Heart left ventricle (tissue), 16 donors: ENCODE measurements around the gene CHID1. TPM values are rescaled to one million over a fixed set of nuclear protein-coding genes. Genes with fewer than 3 reads are reported as not detected.

Experiments used
- ATAC-seq, 4 donors: fragments of 200-7000 bp; cut with Tn5 transposase; one replicate each; pipeline ENCODE4 v1.9.1; 2020 to 2022; ENCODE audit warnings: moderate library complexity in 4 of 4, mild to moderate bottlenecking in 3 of 4, moderate number of reproducible peaks in 1 of 4
- DNase-seq, 5 donors: peaks; one replicate each; pipeline ENCODE4 v3.0.0-alpha.2; 2020
- H3K27ac ChIP-seq, 12 donors: fragments of 200-600 bp; sonication (generic) in 4 of 12; one replicate each; pipeline versions ENCODE4 v1.5.0 to v1.8.0; 2016 to 2022; ENCODE audit warnings: mild to moderate bottlenecking in 2 of 12
- H3K27me3 ChIP-seq, 9 donors: fragments of 200-600 bp; sonication (generic) in 2 of 9; one replicate each; pipeline versions ENCODE4 v1.5.1 to v1.8.0; 2016 to 2022; ENCODE audit warnings: mild to moderate bottlenecking in 3 of 9
- H3K36me3 ChIP-seq, 9 donors: fragments of 200-600 bp; sonication (generic) in 2 of 9; one replicate each; pipeline versions ENCODE4 v1.5.0 to v1.8.0; 2018 to 2022; ENCODE audit warnings: mild to moderate bottlenecking in 2 of 9
- H3K4me1 ChIP-seq, 12 donors: fragments of 200-600 bp; sonication (generic) in 4 of 12; one replicate each; pipeline versions ENCODE4 v1.5.0 to v1.8.0; 2016 to 2022; ENCODE audit warnings: mild to moderate bottlenecking in 3 of 12
- H3K4me3 ChIP-seq, 12 donors: fragments of 200-600 bp; sonication (generic) in 4 of 12; one replicate each; pipeline versions ENCODE4 v1.5.0 to v1.8.0; 2017 to 2022; ENCODE audit warnings: mild to moderate bottlenecking in 9 of 12, moderate library complexity in 4 of 12
- H3K9me3 ChIP-seq, 12 donors: fragments of 200-600 bp; sonication (generic) in 4 of 12; one replicate each; pipeline versions ENCODE4 v1.5.0 to v1.8.0; 2016 to 2022; ENCODE audit warnings: mild to moderate bottlenecking in 1 of 12
- POLR2A ChIP-seq, 2 donors: fragments of 450-650 bp; IDR thresholded peaks; one replicate each; pipeline ENCODE4 v1.6.1; 2017; ENCODE audit warnings: antibody characterized with exemption in 2 of 2, mild to moderate bottlenecking in 2 of 2, moderate library complexity in 2 of 2
- WGBS, 4 donors: extraction: QIAGEN DNeasy Blood & Tissue Kit in 2 of 4; methylation state at CpG; one replicate each; pipeline versions ENCODE4 v1.1.5 to v1.1.7; 2013 to 2018; 5-methylcytosine and 5-hydroxymethylcytosine counted together
- intact Hi-C, 10 donors: fragments of 100-400 bp; cut with DNase I; formaldehyde crosslinking; loops; one replicate each; pipeline versions ENCODE4 v1.11.1 to v1.14.2; 2022
- polyA plus RNA-seq, 2 donors: library from polyadenylated mRNA; stranded (reverse); fragments of 200-250 nt; gene quantifications; one replicate each; pipeline ENCODE4 v1.2.3, GENCODE V29; 2013
- total RNA-seq, 9 donors: library from RNA; depleted of rRNA in 2 of 9; stranded (reverse); fragments of >200 nt in 2 of 9; fragmentation: NEBNext Ultra II Directional in 3 of 9; extraction: Animal tissue kit (Norgen Biotek cat#: 25700) in 3 of 9; gene quantifications; one replicate each; pipeline versions ENCODE4 v1.1.0 to v1.2.4, GENCODE V29; 2016 to 2023
- TF ChIP-seq, protein P1 (sequence below), 12 donors: fragments of 200-600 bp; sonication (generic) in 4 of 12; IDR thresholded peaks; one replicate each; pipeline versions ENCODE4 v1.5.0 to v1.8.0; 2018 to 2022; ENCODE audit warnings: antibody characterized with exemption in 12 of 12, mild to moderate bottlenecking in 5 of 12
- donor health status: ischemic (EF 13 %, LVEDD 7.1; RV severe dilation, severe dysfunction).
- donor health status: healthy with polysubstance abuse.
- donor health status: DM: no; HTN: yes; CAD: no.
- donor health status: DM: no; HTN: no; CAD: no.
- donor health status: ischemic (EF 25% LVEDD 6.9; RV normal size, moderate dysfunction).
- donor health status: ischemic (EF 25% LVEDD 5.7; RV mildly dilated, moderate dysfunction).
- donor health status: healthy.
- donor health status: DM: yes; HTN: yes; CAD: no.
- donor health status: ischemic (EF 35%, LVEDD 5.7; RV mildly dilated, moderate dysfunction).
- donor health status: nonischemic (EF 11% LVEDD 7.7; RV severe dilation, severe dysfunction).
- donor health status: DM: yes; HTN: yes; CAD: no.
- donor health status: PGD.
- donor health status: ischemic (EF 29% LVEDD 5.4; RV normal size, mild dysfunction).
- donor health status: nonischemic (EF 23%, LVEDD 6.1; RV moderate dilation, normal function).

The CHID1 gene
- total and polyA plus RNA-seq, 11 donors = 30.8 to 87.7 (median 55.3) TPM

DNA sequence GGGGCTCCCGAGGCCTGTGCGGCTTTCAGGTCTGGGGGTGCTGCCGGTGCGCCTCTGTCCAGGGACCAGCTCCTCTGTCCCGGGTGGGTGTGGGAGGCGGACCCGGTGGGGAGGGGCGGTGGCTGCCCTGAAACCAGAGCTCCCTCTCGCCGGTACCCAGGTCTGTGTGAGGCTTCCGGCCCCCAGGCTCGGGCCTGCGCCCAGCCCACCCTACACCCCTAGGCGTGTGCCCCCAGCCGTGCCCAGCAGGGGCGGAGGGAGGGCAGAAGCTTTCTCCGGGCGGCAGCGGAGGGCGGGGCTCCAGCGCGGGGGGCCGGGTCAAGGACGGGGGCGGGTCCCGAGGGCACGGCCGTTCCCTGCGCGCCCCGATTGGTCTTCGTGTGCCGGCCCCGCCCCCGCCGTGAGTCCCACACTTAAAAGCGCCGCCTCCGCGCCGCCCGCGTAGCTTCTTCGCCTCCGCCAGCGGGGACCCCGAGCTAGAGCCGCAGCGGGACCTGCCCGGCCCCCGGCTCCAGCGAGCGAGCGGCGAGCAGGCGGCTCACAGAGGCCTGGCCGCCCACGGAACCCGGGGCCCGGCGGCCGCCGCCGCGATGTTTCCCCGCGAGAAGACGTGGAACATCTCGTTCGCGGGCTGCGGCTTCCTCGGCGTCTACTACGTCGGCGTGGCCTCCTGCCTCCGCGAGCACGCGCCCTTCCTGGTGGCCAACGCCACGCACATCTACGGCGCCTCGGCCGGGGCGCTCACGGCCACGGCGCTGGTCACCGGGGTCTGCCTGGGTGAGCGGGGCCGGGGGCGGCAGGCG is 91.3 kb downstream of the CHID1 start:
- H3K36me3 ChIP-seq = peaks cover 0 to 34% (median 25%) of the 10 kb centered on the region in 9 donors
- H3K4me3 ChIP-seq = peak overlapping the region; percentile 74 to 99 (median 88)
- peak; percentile 39 to 84 (median 82) for ATAC-seq
- H3K27me3 ChIP-seq = no peaks in the 10 kb centered on the region
- intact Hi-C loops = loop anchor here in 1 of 10 donors (1.0 kb wide), 1 partner anchor 10 kb away; the partner anchor contains the start of gene RPLP2
- WGBS, 4 donors = 0 to 1% (median 0%) methylated on average over 30 to 96 of the region's 96 CpGs
- peaks cover 10 to 40% (median 27%) of the 10 kb centered on the region in 12 donors for H3K4me1 ChIP-seq
- no peaks in the 10 kb centered on the region for H3K9me3 ChIP-seq
- peak; percentile 94 to 97 (median 96) for DNase-seq
- peak overlapping the region; percentile 91 to 100 (median 96) for H3K27ac ChIP-seq
- TF ChIP-seq POLR2A (IDR thresholded peaks at IDR 0.05) = peak; percentile 71 to 96
- TF ChIP-seq, protein P1, sequence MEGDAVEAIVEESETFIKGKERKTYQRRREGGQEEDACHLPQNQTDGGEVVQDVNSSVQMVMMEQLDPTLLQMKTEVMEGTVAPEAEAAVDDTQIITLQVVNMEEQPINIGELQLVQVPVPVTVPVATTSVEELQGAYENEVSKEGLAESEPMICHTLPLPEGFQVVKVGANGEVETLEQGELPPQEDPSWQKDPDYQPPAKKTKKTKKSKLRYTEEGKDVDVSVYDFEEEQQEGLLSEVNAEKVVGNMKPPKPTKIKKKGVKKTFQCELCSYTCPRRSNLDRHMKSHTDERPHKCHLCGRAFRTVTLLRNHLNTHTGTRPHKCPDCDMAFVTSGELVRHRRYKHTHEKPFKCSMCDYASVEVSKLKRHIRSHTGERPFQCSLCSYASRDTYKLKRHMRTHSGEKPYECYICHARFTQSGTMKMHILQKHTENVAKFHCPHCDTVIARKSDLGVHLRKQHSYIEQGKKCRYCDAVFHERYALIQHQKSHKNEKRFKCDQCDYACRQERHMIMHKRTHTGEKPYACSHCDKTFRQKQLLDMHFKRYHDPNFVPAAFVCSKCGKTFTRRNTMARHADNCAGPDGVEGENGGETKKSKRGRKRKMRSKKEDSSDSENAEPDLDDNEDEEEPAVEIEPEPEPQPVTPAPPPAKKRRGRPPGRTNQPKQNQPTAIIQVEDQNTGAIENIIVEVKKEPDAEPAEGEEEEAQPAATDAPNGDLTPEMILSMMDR (IDR thresholded peaks at IDR 0.05) = peak in 3 of 12 donors; percentile 7 to 23 (median 15)

DNA sequence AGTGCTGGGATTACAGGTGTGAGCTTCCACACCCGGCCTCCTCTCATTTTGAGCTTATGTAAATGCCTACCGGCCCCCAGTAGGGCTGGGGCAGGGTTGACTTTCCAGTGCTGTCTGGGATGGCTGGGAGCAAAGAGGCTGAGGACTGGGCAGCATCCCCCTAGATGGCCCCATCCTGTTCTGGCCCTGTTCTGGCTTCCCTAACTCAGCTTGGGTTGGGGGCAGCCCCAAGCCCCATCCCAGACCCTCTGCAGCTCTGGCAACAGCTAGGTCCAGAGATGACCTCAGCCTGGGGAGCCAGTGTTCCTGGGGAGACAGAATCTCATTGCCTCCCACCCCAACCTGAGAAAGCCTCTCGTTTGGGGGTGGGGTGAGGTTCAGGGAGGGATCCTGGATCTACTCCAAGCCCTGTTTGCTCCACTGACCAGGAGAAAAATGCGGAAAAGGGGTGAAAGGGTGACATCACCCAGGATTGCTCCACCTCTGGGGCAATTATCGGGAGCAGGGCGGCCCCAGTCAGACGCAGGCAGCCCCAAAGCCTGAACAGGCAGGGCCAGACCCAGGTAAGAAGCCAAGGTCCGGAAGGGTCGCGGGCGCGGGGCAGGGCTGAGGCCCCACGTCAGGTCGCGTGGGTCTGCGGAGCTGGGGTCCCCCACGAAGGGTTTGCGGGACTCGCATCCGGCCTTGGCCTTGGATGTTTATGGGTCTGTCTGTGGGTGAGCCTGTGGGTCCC is 92.0 kb downstream of the CHID1 start, which contains the start of gene PNPLA2:
Gene PNPLA2, plus strand, starts transcription at position 519 of the 733 bp plus-strand sequence. CDS start 805 bp downstream, outside the sequence.
- peaks cover 10 to 40% (median 27%) of the 10 kb centered on the region in 12 donors for H3K4me1 ChIP-seq
- DNase-seq = no peak
- intact Hi-C loops = loop anchor here in 1 of 10 donors (1.0 kb wide), 1 partner anchor 9 kb away; the partner anchor contains the start of gene RPLP2
- WGBS, 4 donors = 26 to 37% (median 28%) methylated on average over 18 to 20 of the region's 20 CpGs
- peak within 1 kb of the TSS; percentile 74 to 99 (median 88) for H3K4me3 ChIP-seq
- H3K27me3 ChIP-seq = no peaks in the 10 kb centered on the region
- TF ChIP-seq, protein P1 (IDR thresholded peaks at IDR 0.05) = no peak
- TF ChIP-seq POLR2A (IDR thresholded peaks at IDR 0.05) = no peak
- no peak for ATAC-seq
- H3K36me3 ChIP-seq = peaks cover 0 to 34% (median 22%) of the 10 kb centered on the region in 9 donors
- H3K27ac ChIP-seq = peak within 1 kb of the TSS; percentile 91 to 100 (median 96)
- no peaks in the 10 kb centered on the region for H3K9me3 ChIP-seq

Other genes with a start within 250 kb of the CHID1 start
- gene DEAF1, start 215.6 kb downstream of the CHID1 start, total RNA-seq = 10 to 100 TPM; 11.8 to 25.6 (median 15.1) TPM
- gene DEAF1, start 215.6 kb downstream of the CHID1 start, polyA plus RNA-seq = 10 to 100 TPM; 14.3 to 17.8 TPM
- gene TMEM80, start 215.0 kb downstream of the CHID1 start, total RNA-seq = 10 to 100 TPM in 7 of 9 donors, 1 to 10 TPM in 2; 8.9 to 18.2 (median 15.0) TPM
- gene TMEM80, start 215.0 kb downstream of the CHID1 start, polyA plus RNA-seq = 10 to 100 TPM in 1 of 2 donors, 1 to 10 TPM in 1; 8.0 to 14.9 TPM
- 10 to 100 TPM in 1 of 9 donors, 1 to 10 TPM in 7, under 1 TPM in 1; 0.72 to 15.5 (median 1.5) TPM for gene EPS8L2, start 204.6 kb downstream of the CHID1 start, total RNA-seq
- gene EPS8L2, start 204.6 kb downstream of the CHID1 start, polyA plus RNA-seq = 1 to 10 TPM; 1.5 to 2.6 TPM
- 100 to 1,000 TPM in 5 of 9 donors, 10 to 100 TPM in 4; 80.5 to 145 (median 105) TPM for gene TALDO1, start 163.3 kb downstream of the CHID1 start, total RNA-seq
- 100 to 1,000 TPM in 1 of 2 donors, 10 to 100 TPM in 1; 66.9 to 123 TPM for gene TALDO1, start 163.3 kb downstream of the CHID1 start, polyA plus RNA-seq
- 10 to 100 TPM; 13.4 to 30.8 (median 21.5) TPM for gene GATD1, start 133.3 kb downstream of the CHID1 start, total RNA-seq
- 10 to 100 TPM; 20.4 to 20.5 TPM for gene GATD1, start 133.3 kb downstream of the CHID1 start, polyA plus RNA-seq
- 1 to 10 TPM in 1 of 9 donors, under 1 TPM in 6, not detected in 2; 0.25 to 1.1 (median 0.37) TPM for gene CEND1, start 120.7 kb downstream of the CHID1 start, total RNA-seq
- under 1 TPM; 0.46 to 0.50 TPM for gene CEND1, start 120.7 kb downstream of the CHID1 start, polyA plus RNA-seq
- gene SLC25A22, start 112.5 kb downstream of the CHID1 start, total RNA-seq = 10 to 100 TPM in 1 of 9 donors, 1 to 10 TPM in 8; 2.1 to 12.8 (median 4.4) TPM
- 10 to 100 TPM in 1 of 2 donors, 1 to 10 TPM in 1; 2.6 to 12.7 TPM for gene SLC25A22, start 112.5 kb downstream of the CHID1 start, polyA plus RNA-seq
- gene PIDD1, start 105.6 kb downstream of the CHID1 start, total RNA-seq = 10 to 100 TPM in 1 of 9 donors, 1 to 10 TPM in 8; 4.9 to 11.2 (median 6.6) TPM
- 10 to 100 TPM in 1 of 2 donors, 1 to 10 TPM in 1; 5.5 to 11.8 TPM for gene PIDD1, start 105.6 kb downstream of the CHID1 start, polyA plus RNA-seq
- 1,000 to 10,000 TPM in 3 of 9 donors, 100 to 1,000 TPM in 6; 236 to 1,207 (median 933) TPM for gene RPLP2, start 100.8 kb downstream of the CHID1 start, total RNA-seq
- 1,000 to 10,000 TPM in 1 of 2 donors, 100 to 1,000 TPM in 1; 998 to 1,652 TPM for gene RPLP2, start 100.8 kb downstream of the CHID1 start, polyA plus RNA-seq
- 100 to 1,000 TPM; 141 to 348 (median 232) TPM for gene PNPLA2, start 91.9 kb downstream of the CHID1 start, total RNA-seq
- 100 to 1,000 TPM; 112 to 133 TPM for gene PNPLA2, start 91.9 kb downstream of the CHID1 start, polyA plus RNA-seq
- 10 to 100 TPM; 13.3 to 22.4 (median 17.7) TPM for gene CRACR2B, start 82.9 kb downstream of the CHID1 start, total RNA-seq
- 10 to 100 TPM in 1 of 2 donors, 1 to 10 TPM in 1; 8.8 to 43.5 TPM for gene CRACR2B, start 82.9 kb downstream of the CHID1 start, polyA plus RNA-seq
- 100 to 1,000 TPM; 323 to 682 (median 454) TPM for gene CD151, start 77.9 kb downstream of the CHID1 start, total RNA-seq
- 100 to 1,000 TPM; 560 to 817 TPM for gene CD151, start 77.9 kb downstream of the CHID1 start, polyA plus RNA-seq
- gene POLR2L, start 68.3 kb downstream of the CHID1 start, total RNA-seq = 100 to 1,000 TPM in 8 of 9 donors, 10 to 100 TPM in 1; 74.4 to 267 (median 207) TPM
- 100 to 1,000 TPM; 217 to 227 TPM for gene POLR2L, start 68.3 kb downstream of the CHID1 start, polyA plus RNA-seq
- 10 to 100 TPM; 22.7 to 93.0 (median 31.3) TPM for gene TSPAN4, start 68.0 kb downstream of the CHID1 start, total RNA-seq
- gene TSPAN4, start 68.0 kb downstream of the CHID1 start, polyA plus RNA-seq = 10 to 100 TPM; 31.2 to 52.5 TPM
- gene AP2A2, start 15.1 kb upstream of the CHID1 start, total RNA-seq = 10 to 100 TPM; 30.2 to 71.4 (median 40.0) TPM
- 10 to 100 TPM; 20.4 to 28.7 TPM for gene AP2A2, start 15.1 kb upstream of the CHID1 start, polyA plus RNA-seq
- gene MUC6, start 125.9 kb upstream of the CHID1 start, total RNA-seq = not detected
- under 1 TPM; 0.04 to 0.06 TPM for gene MUC6, start 125.9 kb upstream of the CHID1 start, polyA plus RNA-seq
- under 1 TPM in 1 of 9 donors, not detected in 8; 0.07 TPM for gene MUC2, start 164.1 kb upstream of the CHID1 start, total RNA-seq
- under 1 TPM in 1 of 2 donors, not detected in 1; 0.01 TPM for gene MUC2, start 164.1 kb upstream of the CHID1 start, polyA plus RNA-seq
- not detected for gene MUC5AC, start 247.1 kb upstream of the CHID1 start, total RNA-seq
- gene MUC5AC, start 247.1 kb upstream of the CHID1 start, polyA plus RNA-seq = not detected